Measurements from ENCODE around the gene MMP15.
A peak's percentile ranks its signal among the peaks of the same experiment; 100 is the strongest.

Gene MMP15

DNA sequence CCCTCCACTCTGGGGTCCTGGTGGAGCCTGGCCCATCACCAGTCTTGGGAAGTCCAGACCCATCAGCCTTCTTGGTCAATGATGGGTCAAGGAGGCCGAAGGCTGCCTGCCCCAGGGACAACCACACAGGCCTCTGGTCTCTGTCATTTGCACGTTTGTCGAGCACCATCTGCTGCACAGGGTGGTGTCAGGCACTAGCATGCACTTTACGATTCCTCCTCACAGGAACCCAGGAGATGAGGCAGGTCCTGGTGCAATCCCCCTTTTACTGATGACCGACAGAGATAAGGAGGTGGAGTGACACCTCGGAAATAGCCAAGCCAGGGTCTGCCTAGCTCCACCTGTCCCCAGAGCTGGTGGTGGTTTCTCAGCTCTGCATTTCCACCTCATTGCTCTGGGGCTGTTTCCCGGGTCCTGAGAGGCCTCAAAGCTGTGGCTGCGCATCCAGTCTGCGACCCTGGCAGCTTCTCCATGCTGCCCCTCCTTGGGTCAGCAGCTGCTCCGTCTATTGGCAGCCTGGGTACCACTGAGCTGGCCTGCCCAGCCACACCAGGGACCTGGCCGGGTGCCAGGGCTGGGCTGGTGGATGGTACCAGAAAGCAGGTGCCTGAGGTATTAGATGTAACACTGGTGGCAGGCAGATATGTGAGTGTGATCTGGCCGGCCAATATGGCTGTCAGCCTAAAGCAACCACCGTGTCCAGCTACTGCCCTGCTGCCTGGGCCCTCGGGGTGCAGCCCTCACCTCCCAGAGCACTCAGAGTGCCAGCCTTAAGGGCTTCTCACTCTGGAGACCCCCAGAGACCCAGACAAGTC lies 10.0 kb downstream of the MMP15 start:
- peak; percentile 85 for DNase-seq (ENCODE audit: low spot score)

DNA sequence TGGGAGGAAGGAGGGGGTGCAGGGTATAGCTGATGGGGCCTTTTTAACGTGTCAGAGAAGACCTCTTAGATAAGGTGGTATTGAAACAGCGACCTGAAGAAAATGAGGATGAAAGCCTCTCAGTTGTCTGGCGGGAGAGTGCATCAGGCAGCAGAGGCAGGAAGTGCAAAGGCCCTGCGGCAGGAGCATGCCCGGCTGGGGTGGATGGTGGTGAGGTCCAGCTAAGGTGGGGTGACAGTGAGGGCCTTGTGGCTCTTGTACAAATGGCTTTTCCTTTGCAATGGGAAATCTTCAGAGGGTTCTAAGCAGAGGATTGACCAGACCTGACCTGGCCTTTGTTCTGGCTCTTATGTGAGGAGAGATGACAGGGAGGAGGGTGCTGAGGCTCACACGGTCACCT lies 11.4 kb downstream of the MMP15 start:
- DNase-seq (ENCODE audit: low spot score): no peak

- DNase-seq (ENCODE audit: low spot score): no peak
Observed at GRCh38 chr16:58037365-58038057, 12.0 kb downstream of the MMP15 start.

DNA sequence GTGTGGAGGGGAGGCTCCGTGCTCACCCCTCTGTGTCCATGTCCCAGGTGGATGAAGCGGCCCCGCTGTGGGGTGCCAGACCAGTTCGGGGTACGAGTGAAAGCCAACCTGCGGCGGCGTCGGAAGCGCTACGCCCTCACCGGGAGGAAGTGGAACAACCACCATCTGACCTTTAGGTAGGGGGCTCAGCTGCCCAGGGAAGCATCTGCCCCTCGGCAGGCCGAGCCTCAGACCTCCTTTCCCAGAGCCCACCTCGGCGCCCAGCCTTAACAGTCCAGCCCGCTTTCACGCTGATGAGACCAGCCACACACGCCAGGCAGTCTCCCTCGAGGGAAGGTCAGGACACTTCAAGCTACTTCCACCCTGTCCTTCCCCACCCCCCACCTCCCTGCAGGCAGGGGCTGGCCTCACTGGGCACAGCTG lies 12.7 kb downstream of the MMP15 start:
- DNase-seq (ENCODE audit: low spot score): no peak

GRCh38 chr16:58039829-58040495 lies 14.4 kb downstream of the MMP15 start:
- DNase-seq (ENCODE audit: low spot score): no peak

DNA sequence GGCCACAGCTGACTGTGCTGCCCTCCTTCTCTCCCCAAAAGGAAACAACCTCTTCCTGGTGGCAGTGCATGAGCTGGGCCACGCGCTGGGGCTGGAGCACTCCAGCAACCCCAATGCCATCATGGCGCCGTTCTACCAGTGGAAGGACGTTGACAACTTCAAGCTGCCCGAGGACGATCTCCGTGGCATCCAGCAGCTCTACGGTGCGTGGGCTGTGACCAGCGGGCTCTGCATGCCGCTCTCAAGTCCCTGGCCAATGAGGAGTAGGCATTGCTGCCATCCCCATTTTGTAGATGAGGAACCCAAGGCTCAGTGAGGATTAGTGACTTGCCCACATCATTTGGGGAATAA lies 14.9 kb downstream of the MMP15 start:
- no peak for DNase-seq (ENCODE audit: low spot score)

GRCh38 chr16:58040945-58041627 lies 15.5 kb downstream of the MMP15 start:
- DNase-seq (ENCODE audit: low spot score): no peak

- DNase-seq (ENCODE audit: low spot score): no peak
Observed at GRCh38 chr16:58041628-58041955, 16.0 kb downstream of the MMP15 start.

GRCh38 chr16:58042001-58042885 lies 16.7 kb downstream of the MMP15 start:
- no peak for DNase-seq (ENCODE audit: low spot score)

- DNase-seq (ENCODE audit: low spot score): no peak
Observed at GRCh38 chr16:58042886-58043515, 17.4 kb downstream of the MMP15 start.

DNA sequence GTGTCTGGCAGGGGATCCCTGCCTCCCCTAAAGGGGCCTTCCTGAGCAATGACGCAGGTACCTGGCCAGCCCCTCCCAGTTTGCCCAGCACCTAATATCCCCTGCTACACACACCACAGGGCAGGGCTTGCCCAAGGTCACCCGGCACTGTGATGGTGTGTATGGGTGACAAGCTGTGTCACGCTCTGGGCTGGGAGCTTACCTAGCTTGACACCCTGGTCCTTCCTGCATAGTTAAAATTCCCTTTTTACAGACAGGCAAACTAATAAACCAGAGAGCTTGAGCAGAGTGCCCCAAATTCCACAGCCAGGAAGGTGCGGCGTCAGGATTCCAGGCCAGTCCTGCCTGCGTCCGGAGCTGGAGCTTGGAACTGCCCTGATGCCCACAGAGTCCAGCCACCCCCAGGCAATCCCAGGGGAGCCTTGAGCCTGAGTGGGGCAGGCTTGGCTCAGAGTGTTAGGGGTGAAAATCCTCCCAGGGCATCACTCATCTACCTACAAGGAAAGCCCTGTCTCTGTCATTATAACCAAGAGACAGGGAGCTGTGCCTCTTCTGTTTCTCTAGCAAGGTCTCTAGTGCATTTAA lies 18.1 kb downstream of the MMP15 start:
- DNase-seq (ENCODE audit: low spot score): no peak

GRCh38 chr16:58044266-58045019 lies 18.9 kb downstream of the MMP15 start:
- DNase-seq (ENCODE audit: low spot score): no peak

GRCh38 chr16:58045096-58045495 lies 19.5 kb downstream of the MMP15 start:
- no peak for DNase-seq (ENCODE audit: low spot score)

DNA sequence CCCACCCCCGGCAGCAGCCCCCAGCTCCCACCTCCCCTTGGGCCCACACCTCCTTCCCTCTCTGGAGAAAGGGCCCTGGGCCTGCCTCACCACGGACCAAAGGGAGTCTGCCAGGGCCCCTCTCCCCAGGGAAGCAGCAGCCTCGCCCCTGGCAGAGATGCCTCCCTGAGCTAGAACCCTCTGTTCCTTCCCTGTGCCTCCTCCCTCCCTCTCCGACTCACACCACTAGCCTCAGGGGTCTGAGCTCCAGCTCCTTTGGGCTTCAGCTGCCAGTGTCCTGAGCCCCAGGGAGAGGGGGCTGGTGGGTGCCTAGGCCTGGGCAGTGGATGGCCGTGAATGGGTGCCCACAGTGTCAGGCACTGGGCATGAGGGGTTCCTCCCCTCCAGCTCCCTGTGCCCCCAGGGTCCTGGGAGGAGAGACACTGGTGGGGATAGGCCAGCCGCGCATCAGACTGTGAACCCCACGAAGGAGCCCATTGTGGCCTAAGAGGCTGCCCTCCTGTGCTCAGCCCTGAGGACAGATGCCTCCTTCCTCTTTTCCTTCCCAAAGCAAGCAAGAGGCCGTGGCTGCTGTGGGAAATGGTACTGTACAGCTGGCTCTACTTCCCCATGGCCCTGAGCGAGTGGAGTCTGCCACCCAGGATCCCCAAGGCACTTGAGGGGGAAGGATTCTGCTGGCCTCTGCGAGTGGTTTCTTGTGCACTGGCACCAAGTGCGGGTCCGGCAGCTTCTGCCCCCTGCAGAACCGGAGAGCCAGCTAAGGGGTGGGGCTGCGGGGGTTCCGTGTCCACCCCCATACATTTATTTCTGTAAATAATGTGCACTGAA lies 20.7 kb downstream of the MMP15 start:
- no peak for DNase-seq (ENCODE audit: low spot score)

DNA sequence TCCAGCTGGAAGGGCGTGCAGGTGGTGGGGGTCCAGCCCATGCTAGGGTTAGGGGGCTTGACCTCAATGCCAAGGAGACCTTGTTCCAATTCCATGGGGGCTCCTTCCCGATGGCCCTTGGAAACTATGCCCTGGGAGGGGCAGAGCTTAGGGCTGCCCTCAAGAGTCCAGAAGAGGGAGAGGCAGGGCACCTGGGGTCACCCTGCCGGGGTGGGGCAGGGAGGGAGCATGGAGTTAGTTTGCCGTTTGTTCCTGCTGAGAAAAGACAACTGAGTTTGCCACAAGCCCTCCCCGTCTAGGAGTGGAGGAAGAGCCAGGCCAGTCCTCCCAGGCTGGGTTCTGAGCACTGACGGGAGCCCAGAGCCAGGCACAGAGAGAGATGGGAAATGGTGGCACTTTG lies 21.4 kb downstream of the MMP15 start:
- DNase-seq (ENCODE audit: low spot score): no peak

DNA sequence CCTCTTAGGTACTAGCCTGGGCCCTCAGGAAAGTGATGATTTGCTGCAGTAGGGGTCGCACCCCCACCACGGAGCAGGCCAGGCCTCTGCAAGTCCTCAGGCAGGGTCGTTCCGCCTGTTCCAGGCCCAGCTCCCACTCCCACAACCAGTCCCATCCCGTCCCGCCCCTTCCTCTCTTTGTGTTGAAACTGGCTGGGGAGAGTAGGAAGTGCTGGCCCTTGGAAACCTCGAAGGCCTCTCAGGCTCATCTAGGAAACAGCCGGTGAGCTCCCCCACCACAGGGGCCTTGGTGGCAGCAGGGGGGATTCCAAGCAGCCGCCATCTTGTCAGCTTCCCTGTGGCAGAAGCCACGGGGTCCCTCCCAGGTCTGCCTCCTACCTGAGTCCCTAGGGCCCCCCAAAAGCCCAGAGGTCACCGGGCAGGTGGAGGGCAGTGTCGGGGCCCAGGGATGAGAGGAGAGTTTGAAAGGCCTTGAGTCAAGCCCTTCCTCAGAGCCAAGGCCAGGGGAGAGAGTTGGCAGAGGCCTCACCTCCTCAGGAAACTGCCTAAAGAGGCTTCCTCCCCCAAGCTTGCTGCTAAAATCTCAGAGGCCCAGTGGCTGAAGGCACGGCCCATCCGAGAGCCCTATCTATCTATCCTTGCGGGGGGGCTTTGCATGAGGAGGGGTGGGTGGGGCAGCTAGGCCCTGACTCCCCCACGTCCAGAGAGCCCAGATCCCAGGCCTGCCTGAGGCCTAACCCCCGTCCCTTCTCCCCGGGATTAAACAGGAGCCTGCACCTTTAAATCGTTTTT lies 22.2 kb downstream of the MMP15 start:
- DNase-seq (ENCODE audit: low spot score): no peak

GRCh38 chr16:58048494-58049231 lies 23.1 kb downstream of the MMP15 start:
- DNase-seq (ENCODE audit: low spot score): no peak
